Measurements from ENCODE around the gene SLC8A1. TPM values are rescaled to one million over a fixed set of nuclear protein-coding genes. Genes with fewer than 3 reads are reported as not detected.
A peak's percentile ranks its signal among the peaks of the same experiment; 100 is the strongest.

Gene SLC8A1
- total RNA-seq, 4 donors from 2014 or later: 22.8 to 65.5 (median 42.0) TPM

GRCh38 chr2:40420478-40420877 is 31.4 kb downstream of the SLC8A1 start:
- 18 to 41% methylated on average over 3 of the region's 3 CpGs for WGBS, 2 donors (ENCODE audit: low coverage in 1 of 2)
- H3K27me3 ChIP-seq: no peaks in the 10 kb centered on the region
- DNase-seq: no peak
- TF ChIP-seq CTCF (IDR thresholded peaks at IDR 0.05): no peak
- no peak overlapping the region for H3K4me3 ChIP-seq
- in situ Hi-C loops (cut with MboI; ENCODE audit: low pct_ligation_motif_present in 1 of 4, low pct_unique_long_range_greater_than_20kb in 1 of 4, low sequenced_read_pairs in 3 of 4) (no loop called here), intact Hi-C loops (cut with DNase I; ENCODE audit: low total_unique reads) (no loop called here)
- H3K9me3 ChIP-seq: no peaks in the 10 kb centered on the region
- H3K36me3 ChIP-seq: no peaks in the 10 kb centered on the region
- peaks cover 0 to 19% (median 3%) of the 10 kb centered on the region in 4 donors for H3K4me1 ChIP-seq
- peak overlapping the region; percentile 45 to 73 (median 64) for H3K27ac ChIP-seq

- H3K27me3 ChIP-seq: no peaks in the 10 kb centered on the region
- DNase-seq: no peak
- H3K36me3 ChIP-seq: no peaks in the 10 kb centered on the region
- intact Hi-C loops (cut with DNase I; ENCODE audit: low total_unique reads): no loop called here
- TF ChIP-seq CTCF (IDR thresholded peaks at IDR 0.05) (no peak), EP300 (IDR thresholded peaks at IDR 0.05; ENCODE audit: low read depth) (no peak), POLR2A (IDR thresholded peaks at IDR 0.05) (no peak), POLR2AphosphoS5 (IDR thresholded peaks at IDR 0.05) (no peak)
- peak overlapping the region; percentile 45 to 73 (median 64) for H3K27ac ChIP-seq
- in situ Hi-C loops (cut with MboI; ENCODE audit: low pct_ligation_motif_present in 1 of 4, low pct_unique_long_range_greater_than_20kb in 1 of 4, low sequenced_read_pairs in 3 of 4): no loop called here
- 70 to 81% methylated on average over 2 of the region's 2 CpGs for WGBS, 2 donors (ENCODE audit: low coverage in 1 of 2)
- no peaks in the 10 kb centered on the region for H3K9me3 ChIP-seq
- peaks cover 0 to 19% (median 3%) of the 10 kb centered on the region in 4 donors for H3K4me1 ChIP-seq
- H3K4me3 ChIP-seq: no peak overlapping the region
Measured at GRCh38 chr2:40419364-40419762, 32.5 kb downstream of the SLC8A1 start.

- TF ChIP-seq CTCF (IDR thresholded peaks at IDR 0.05) (no peak), EP300 (IDR thresholded peaks at IDR 0.05; ENCODE audit: low read depth) (no peak), POLR2A (IDR thresholded peaks at IDR 0.05) (no peak), POLR2AphosphoS5 (IDR thresholded peaks at IDR 0.05) (no peak)
- H3K27me3 ChIP-seq: no peaks in the 10 kb centered on the region
- no peak overlapping the region for H3K4me3 ChIP-seq
- no peaks in the 10 kb centered on the region for H3K36me3 ChIP-seq
- peaks cover 0 to 19% (median 3%) of the 10 kb centered on the region in 4 donors for H3K4me1 ChIP-seq
- peak overlapping the region; percentile 45 to 73 (median 64) for H3K27ac ChIP-seq
- WGBS, 2 donors (ENCODE audit: low coverage in 1 of 2): 55 to 69% methylated on average over 2 to 5 of the region's 5 CpGs
- DNase-seq: no peak
- no peaks in the 10 kb centered on the region for H3K9me3 ChIP-seq
- in situ Hi-C loops (cut with MboI; ENCODE audit: low pct_ligation_motif_present in 1 of 4, low pct_unique_long_range_greater_than_20kb in 1 of 4, low sequenced_read_pairs in 3 of 4): no loop called here
- intact Hi-C loops (cut with DNase I; ENCODE audit: low total_unique reads): no loop called here
Measured at GRCh38 chr2:40418614-40419363, 33.1 kb downstream of the SLC8A1 start.

GRCh38 chr2:40416486-40416885 is 35.4 kb downstream of the SLC8A1 start:
- intact Hi-C loops (cut with DNase I; ENCODE audit: low total_unique reads) (no loop called here), in situ Hi-C loops (cut with MboI; ENCODE audit: low pct_ligation_motif_present in 1 of 4, low pct_unique_long_range_greater_than_20kb in 1 of 4, low sequenced_read_pairs in 3 of 4) (no loop called here)
- Histone ChIP-seq H3K27me3 (no peaks in the 10 kb centered on the region), H3K27ac (no peak overlapping the region), H3K36me3 (no peaks in the 10 kb centered on the region), H3K9me3 (no peaks in the 10 kb centered on the region), H3K4me3 (no peak overlapping the region), H3K4me1 (peaks cover 0 to 15% (median 3%) of the 10 kb centered on the region in 4 donors)
- 43 to 61% methylated on average over 1 of the region's 1 CpG for WGBS, 2 donors (ENCODE audit: low coverage in 1 of 2)
- no peak for DNase-seq
- TF ChIP-seq POLR2A (IDR thresholded peaks at IDR 0.05) (no peak), EP300 (IDR thresholded peaks at IDR 0.05; ENCODE audit: low read depth) (no peak), CTCF (IDR thresholded peaks at IDR 0.05) (no peak), POLR2AphosphoS5 (IDR thresholded peaks at IDR 0.05) (no peak)
